Caco-2 (cell line): ENCODE data around the gene GPR161. TPM values are rescaled to one million over a fixed set of nuclear protein-coding genes. Genes with fewer than 3 reads are reported as not detected.

ENCODE experiments used
- BruUV-seq: library from RNA; stranded (reverse); fragments of 400-500 nt; replicated peaks from 2 replicates; lab custom pipeline; 2021; lab: Mats Ljungman, UMichigan
- CTCF ChIA-PET: fragments of 300-600 bp; sonication (Branson Sonifier 250); formaldehyde crosslinking; loops from one replicate; lab custom pipeline; 2022; ENCODE audit warnings: antibody characterized with exemption; lab: Charles Lee
- POLR2A ChIA-PET: fragments of 300-600 bp; sonication (Branson Sonifier 250); formaldehyde crosslinking; loops from one replicate; lab custom pipeline; 2022; ENCODE audit warnings: antibody characterized with exemption; lab: Charles Lee
- DNase-seq, 2 experiments: peaks; one replicate each; pipeline versions ENCODE4 v3.0.0 to v3.0.0-alpha.2; 2020 to 2022
- H3K27me3 ChIP-seq: replicated peaks from 2 replicates; pipeline ENCODE4 v1.6.0; 2011; ENCODE audit warnings: low read length; ENCODE audit not compliant: control insufficient read depth, insufficient read depth
- H3K36me3 ChIP-seq: 2 replicates; pipeline ENCODE4 v1.5.1; 2011; ENCODE audit warnings: low read length; ENCODE audit not compliant: control insufficient read depth, insufficient read depth
- H3K4me1 ChIP-seq: fragments of 250-450 bp; sonication (Bioruptor Pico); 2 replicates; pipeline ENCODE4 v1.5.1; 2020; ENCODE audit warnings: mild to moderate bottlenecking
- H3K4me3 ChIP-seq: 2 replicates; pipeline ENCODE4 v1.5.1; 2011; ENCODE audit warnings: low read depth, mild to moderate bottlenecking, control low read depth, low read length
- H3K9me3 ChIP-seq: fragments of 250-450 bp; sonication (Bioruptor Pico); 2 replicates; pipeline ENCODE4 v1.5.1; 2020; ENCODE audit warnings: mild to moderate bottlenecking, moderate library complexity
- H3K27ac Mint-ChIP-seq: one replicate; pipeline ENCODE4 v1.8.0; 2022; ENCODE audit warnings: mixed read lengths; ENCODE audit not compliant: unreplicated experiment
- H3K27me3 Mint-ChIP-seq: one replicate; pipeline ENCODE4 v1.8.0; 2022; ENCODE audit warnings: mixed read lengths; ENCODE audit not compliant: insufficient read depth, unreplicated experiment
- H3K36me3 Mint-ChIP-seq: one replicate; pipeline ENCODE4 v1.8.0; 2022; ENCODE audit warnings: mild to moderate bottlenecking, mixed read lengths; ENCODE audit not compliant: insufficient read depth, unreplicated experiment
- H3K4me1 Mint-ChIP-seq: one replicate; pipeline ENCODE4 v1.8.0; 2022; ENCODE audit warnings: low read depth, mixed read lengths; ENCODE audit not compliant: unreplicated experiment
- H3K4me3 Mint-ChIP-seq: one replicate; pipeline ENCODE4 v1.8.0; 2022; ENCODE audit warnings: mild to moderate bottlenecking, moderate library complexity, mixed read lengths; ENCODE audit not compliant: unreplicated experiment
- H3K9me3 Mint-ChIP-seq: one replicate; pipeline ENCODE4 v1.8.0; 2022; ENCODE audit warnings: mixed read lengths; ENCODE audit not compliant: unreplicated experiment
- CTCF ChIP-seq, 2 experiments: fragments of 200-600 bp in 1 of 2; IDR thresholded peaks; 1 replicate in 1 of 2; 2 replicates in 1 of 2; pipeline versions ENCODE4 v1.5.1 to v1.8.0; 2011 to 2022; ENCODE audit warnings: antibody characterized with exemption in 1 of 2, control low read depth in 1 of 2, inconsistent platforms in 1 of 2, low read depth in 1 of 2, low read length in 1 of 2, mild to moderate bottlenecking in 1 of 2, moderate library complexity in 1 of 2; ENCODE audit not compliant: insufficient read depth in 1 of 2, severe bottlenecking in 1 of 2, unreplicated experiment in 1 of 2
- intact Hi-C: fragments of 100-400 bp; cut with micrococcal nuclease; formaldehyde crosslinking; loops from one replicate; pipeline ENCODE4 v1.10.0; 2022; ENCODE audit not compliant: unreplicated experiment
- total RNA-seq: library from RNA; stranded (reverse); gene quantifications from 2 replicates; pipeline ENCODE4 v1.2.3, GENCODE V29; 2022

GPR161 gene
- total RNA-seq, 1 experiment from 2014 or later: 38.2 TPM

- no peak for TF ChIP-seq CTCF (IDR thresholded peaks at IDR 0.05; ENCODE audit: insufficient read depth in 1 of 2, low read depth in 1 of 2, low read length in 1 of 2, severe bottlenecking in 1 of 2, unreplicated experiment in 1 of 2)
- no peaks in the 10 kb centered on the region for H3K9me3 ChIP-seq
- intact Hi-C loops: no loop called here
- H3K27me3 Mint-ChIP-seq: no peaks in the 10 kb centered on the region
- no peak overlapping the region for H3K4me3 ChIP-seq
- H3K36me3 Mint-ChIP-seq: peaks cover 32% of the 10 kb centered on the region
- DNase-seq: peak in 1 of 2 experiments; percentile 10
- ChIA-PET CTCF (no interaction called here), POLR2A (interaction anchor here (0.6 kb wide), 1 partner anchor 65 kb away, joined by 4 read pairs; no protein-coding TSS in a partner anchor)
- H3K4me3 Mint-ChIP-seq: no peak overlapping the region
- H3K9me3 Mint-ChIP-seq: no peaks in the 10 kb centered on the region
- H3K27ac Mint-ChIP-seq: no peak overlapping the region
- no peaks in the 10 kb centered on the region for H3K4me1 ChIP-seq
- H3K4me1 Mint-ChIP-seq: peaks cover 6% of the 10 kb centered on the region
- no peaks in the 10 kb centered on the region; the same call in none of the 2 replicates for H3K36me3 ChIP-seq
- BruUV-seq: no TSS peak
- H3K27me3 ChIP-seq: no peaks in the 10 kb centered on the region
Measured at GRCh38 chr1:168106274-168106673, 30.5 kb downstream of the GPR161 start.

GRCh38 chr1:168105846-168106245 lies 30.9 kb downstream of the GPR161 start:
- intact Hi-C loops: no loop called here
- Mint-ChIP-seq H3K36me3 (peaks cover 29% of the 10 kb centered on the region), H3K27me3 (no peaks in the 10 kb centered on the region), H3K27ac (no peak overlapping the region), H3K4me1 (peaks cover 6% of the 10 kb centered on the region), H3K9me3 (no peaks in the 10 kb centered on the region), H3K4me3 (no peak overlapping the region)
- no peaks in the 10 kb centered on the region for H3K4me1 ChIP-seq
- no TSS peak for BruUV-seq
- H3K4me3 ChIP-seq: no peak overlapping the region
- H3K27me3 ChIP-seq: no peaks in the 10 kb centered on the region
- CTCF ChIA-PET: no interaction called here
- no peak for TF ChIP-seq CTCF (IDR thresholded peaks at IDR 0.05; ENCODE audit: insufficient read depth in 1 of 2, low read depth in 1 of 2, low read length in 1 of 2, severe bottlenecking in 1 of 2, unreplicated experiment in 1 of 2)
- no peak for DNase-seq
- no peaks in the 10 kb centered on the region for H3K9me3 ChIP-seq
- H3K36me3 ChIP-seq: no peaks in the 10 kb centered on the region; the same call in none of the 2 replicates
- POLR2A ChIA-PET: interaction anchor here (0.6 kb wide), 1 partner anchor 64 kb away, joined by 4 read pairs; no protein-coding TSS in a partner anchor

DNA sequence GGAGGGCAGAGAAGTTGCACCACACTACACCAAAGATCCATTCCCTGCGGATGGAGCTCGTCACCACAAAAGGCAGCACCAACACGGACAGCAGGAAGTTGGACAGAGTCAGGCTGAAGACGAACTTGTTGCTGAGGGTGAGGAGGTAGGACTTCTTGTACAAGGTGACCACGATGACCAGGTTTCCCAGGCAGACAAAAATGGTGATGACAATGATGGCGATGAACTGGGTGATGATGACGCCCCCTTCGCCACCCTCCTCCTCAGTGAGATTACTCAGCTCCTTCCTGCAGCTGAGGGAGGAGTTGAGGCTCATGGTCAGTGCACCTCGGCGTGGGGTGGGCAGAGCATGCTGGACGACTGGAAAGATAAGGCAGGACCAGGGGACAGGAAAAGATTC lies 32.2 kb downstream of the GPR161 start:
- peaks cover 6% of the 10 kb centered on the region for H3K4me1 Mint-ChIP-seq
- no peaks in the 10 kb centered on the region; the same call in none of the 2 replicates for H3K36me3 ChIP-seq
- BruUV-seq: no TSS peak
- intact Hi-C loops: no loop called here
- no peaks in the 10 kb centered on the region for H3K27me3 Mint-ChIP-seq
- CTCF ChIA-PET: no interaction called here
- TF ChIP-seq CTCF (IDR thresholded peaks at IDR 0.05; ENCODE audit: insufficient read depth in 1 of 2, low read depth in 1 of 2, low read length in 1 of 2, severe bottlenecking in 1 of 2, unreplicated experiment in 1 of 2): no peak
- POLR2A ChIA-PET: no interaction called here
- H3K4me3 Mint-ChIP-seq: no peak overlapping the region
- no peaks in the 10 kb centered on the region for H3K4me1 ChIP-seq
- H3K9me3 ChIP-seq: no peaks in the 10 kb centered on the region
- H3K36me3 Mint-ChIP-seq: peaks cover 29% of the 10 kb centered on the region
- no peaks in the 10 kb centered on the region for H3K27me3 ChIP-seq
- H3K9me3 Mint-ChIP-seq: no peaks in the 10 kb centered on the region
- no peak overlapping the region for H3K27ac Mint-ChIP-seq
- DNase-seq: peak in 1 of 2 experiments; percentile 21
- no peak overlapping the region for H3K4me3 ChIP-seq
